Hematopoietic multipotent progenitor cell treated with erythropoietin and hydrocortisone succinate and interleukin-3 and kit ligand, for 6 days (in vitro differentiated cells): ENCODE data around the gene CDH13.

ENCODE experiments used
- DNase-seq: peaks from one replicate; pipeline ENCODE4 v3.0.0-alpha.2; 2015

CDH13 gene

DNA sequence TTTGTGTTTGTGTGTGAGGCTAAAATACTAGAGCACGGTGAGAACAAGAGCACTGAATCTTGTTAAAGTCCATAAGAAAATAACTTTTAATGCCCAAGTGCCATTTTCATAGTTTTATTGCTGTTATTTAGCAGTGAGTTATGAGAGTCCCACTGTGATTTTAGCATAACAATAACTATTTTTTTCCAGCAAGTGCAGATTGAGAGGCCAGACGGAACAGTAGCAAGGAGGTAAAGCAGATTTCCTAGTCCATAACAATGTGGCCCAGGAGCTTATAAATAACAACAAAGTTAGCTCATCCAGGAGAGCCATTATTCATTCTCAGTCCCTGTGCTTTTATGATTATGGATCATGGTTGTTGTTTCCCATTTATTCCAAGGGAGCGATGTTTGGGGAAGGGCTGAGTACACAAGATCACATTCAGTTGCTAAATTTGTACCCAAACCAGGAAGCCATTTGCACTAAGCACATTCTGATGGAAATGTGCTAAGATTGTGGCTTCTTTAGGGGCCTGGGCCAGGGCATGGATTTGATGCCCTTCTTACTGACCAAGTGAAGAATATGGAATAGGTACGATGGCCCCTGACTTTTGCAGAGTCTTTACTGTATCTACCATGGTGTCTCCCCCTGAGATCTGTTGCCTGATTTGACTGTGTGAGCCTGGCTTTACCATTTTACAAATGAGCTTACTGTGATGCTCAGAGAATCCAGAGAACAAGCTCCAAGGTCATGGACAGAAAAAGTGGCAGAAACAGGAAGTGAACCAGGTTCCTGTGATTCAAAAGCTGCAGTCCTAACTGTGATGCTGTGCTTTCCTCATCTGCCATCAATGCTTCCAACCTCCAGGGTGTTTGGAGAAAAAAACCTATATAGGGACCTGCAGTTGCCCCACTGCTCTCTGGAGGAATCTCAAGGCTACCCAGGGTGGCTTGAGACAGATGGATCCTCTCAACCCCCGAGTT, 976.3 kb downstream of the CDH13 start:
- DNase-seq, result no peak

GRCh38 chr16:83603723-83604570, 977.2 kb downstream of the CDH13 start:
- DNase-seq, result no peak

DNA sequence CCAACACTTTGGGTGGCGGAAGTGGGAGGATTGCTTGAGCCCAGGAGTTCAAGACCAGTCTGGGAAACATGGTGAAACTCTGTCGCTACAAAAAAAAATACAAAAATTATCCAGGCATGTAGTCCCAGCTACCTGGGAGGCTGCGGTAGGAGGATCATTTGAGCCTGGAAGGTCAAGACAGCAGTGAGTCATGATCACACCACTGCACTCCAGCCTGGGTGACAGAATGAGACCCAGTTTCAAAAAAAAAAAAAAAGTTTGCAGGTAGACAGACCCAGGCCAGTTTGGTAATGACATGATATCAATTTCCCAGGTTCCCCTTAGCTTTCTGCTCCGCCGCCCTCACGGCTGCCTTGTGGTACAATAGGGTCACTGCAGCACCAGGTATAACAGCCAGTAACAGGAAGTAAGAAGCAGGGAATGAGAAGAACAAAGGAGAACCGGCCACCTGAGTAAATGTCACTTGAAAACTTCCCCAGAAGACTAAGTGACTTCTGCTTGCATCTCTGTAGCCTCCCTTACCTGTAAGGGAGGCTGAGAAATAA, 979.8 kb downstream of the CDH13 start:
- DNase-seq, result no peak

- no peak for DNase-seq
Measured at GRCh38 chr16:83609178-83609577, 982.4 kb downstream of the CDH13 start.

- no peak for DNase-seq
Measured at GRCh38 chr16:83615141-83615952, 988.6 kb downstream of the CDH13 start.

GRCh38 chr16:83615953-83616350, 989.2 kb downstream of the CDH13 start:
- DNase-seq, result no peak

DNA sequence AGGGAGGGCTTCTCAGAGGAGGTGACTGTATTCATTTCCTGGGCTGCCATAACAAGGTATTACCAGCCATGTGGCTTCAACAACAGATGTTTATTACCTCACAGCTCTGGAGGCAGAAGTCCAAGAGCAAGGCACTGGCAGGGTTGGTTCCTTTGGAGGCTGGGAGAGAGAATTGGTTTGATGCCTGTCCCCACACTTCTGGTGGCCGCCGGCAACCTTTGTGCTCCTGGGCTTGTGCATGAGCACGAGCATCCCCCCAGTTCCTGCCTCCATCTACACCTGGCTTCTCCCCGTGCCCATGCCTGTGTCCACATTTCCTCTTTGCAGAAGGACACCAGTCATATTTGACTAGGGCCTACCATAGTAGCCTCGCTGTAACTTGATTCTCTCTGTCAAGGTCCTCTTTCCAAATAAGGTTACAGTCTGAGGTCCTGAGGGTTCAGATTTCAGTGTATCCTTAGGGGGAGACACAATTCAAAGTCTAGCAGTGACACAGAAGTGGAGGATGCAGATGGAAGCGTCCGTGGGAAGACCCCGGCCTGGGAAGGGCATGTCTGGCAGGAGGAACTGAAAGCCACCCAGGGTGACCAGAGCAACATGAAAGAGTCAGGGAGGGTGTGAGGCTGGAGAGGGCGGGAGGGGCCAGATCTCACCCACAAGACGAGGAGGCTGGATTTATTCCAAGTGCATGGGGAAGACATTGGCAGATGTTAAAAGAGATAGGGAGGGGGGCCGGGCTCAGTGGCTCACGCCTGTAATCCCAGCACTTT, 992.8 kb downstream of the CDH13 start:
- peak; percentile 8 for DNase-seq

- no peak for DNase-seq
Measured at GRCh38 chr16:83622010-83622409, 995.2 kb downstream of the CDH13 start.

DNA sequence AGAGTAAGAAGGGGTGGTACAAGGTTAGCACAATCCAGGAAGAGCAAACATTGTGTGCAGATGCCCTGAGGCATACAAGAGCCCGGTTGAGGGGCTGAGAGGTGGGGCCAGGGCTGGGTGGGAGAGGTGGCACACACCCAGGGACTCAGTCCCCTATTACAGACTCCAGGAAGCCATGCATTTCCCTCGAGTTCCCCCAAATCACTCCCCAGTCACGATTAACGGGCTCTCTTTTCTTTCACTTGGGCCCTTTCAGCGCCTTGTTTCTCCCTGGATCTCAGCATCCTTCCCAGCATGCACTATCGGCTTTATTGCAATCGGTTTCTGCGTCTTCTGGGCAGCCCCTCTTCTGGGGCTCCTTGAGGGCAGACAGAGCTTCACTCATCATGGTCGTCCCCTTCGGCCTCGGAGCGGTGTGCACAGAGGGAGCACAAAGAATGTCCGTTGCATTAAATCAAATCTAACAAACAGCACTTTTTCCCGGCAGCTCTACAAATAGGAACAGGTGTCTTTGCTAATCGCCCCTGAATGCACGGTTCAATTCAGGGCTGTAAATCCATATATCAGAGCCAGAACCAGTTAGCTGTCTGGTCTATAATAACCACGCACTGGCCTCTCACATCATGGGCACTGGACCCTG, 996.4 kb downstream of the CDH13 start:
- no peak for DNase-seq

- no peak for DNase-seq
Measured at GRCh38 chr16:83623892-83624291, 997.1 kb downstream of the CDH13 start.

GRCh38 chr16:83624429-83625120, 997.8 kb downstream of the CDH13 start:
- no peak for DNase-seq

DNA sequence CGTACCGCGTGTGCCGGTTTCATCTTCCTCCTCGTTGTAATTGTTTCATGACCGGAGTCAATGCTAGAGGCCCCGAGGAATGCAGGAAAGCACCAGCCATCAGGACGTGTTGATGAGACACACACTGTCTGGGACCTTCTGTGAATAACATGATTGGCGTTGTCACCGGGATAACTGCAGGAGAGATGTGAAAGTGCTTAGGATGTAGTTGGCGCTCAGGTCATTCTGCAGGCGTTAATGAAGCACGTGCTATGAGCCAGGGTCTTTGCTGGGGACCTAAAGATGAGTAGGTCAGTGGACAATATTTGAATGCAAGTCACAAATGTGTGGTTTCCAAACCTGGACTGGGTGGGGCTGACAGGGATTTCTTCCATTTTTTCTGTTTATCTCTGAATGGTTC, 999.4 kb downstream of the CDH13 start:
- no peak for DNase-seq

- no peak for DNase-seq
Measured at GRCh38 chr16:83626676-83627075, 999.9 kb downstream of the CDH13 start.

- no peak for DNase-seq
Measured at GRCh38 chr16:83627996-83628395, 1001.2 kb downstream of the CDH13 start.

- DNase-seq, result no peak
Measured at GRCh38 chr16:83629426-83629825, 1002.7 kb downstream of the CDH13 start.

DNA sequence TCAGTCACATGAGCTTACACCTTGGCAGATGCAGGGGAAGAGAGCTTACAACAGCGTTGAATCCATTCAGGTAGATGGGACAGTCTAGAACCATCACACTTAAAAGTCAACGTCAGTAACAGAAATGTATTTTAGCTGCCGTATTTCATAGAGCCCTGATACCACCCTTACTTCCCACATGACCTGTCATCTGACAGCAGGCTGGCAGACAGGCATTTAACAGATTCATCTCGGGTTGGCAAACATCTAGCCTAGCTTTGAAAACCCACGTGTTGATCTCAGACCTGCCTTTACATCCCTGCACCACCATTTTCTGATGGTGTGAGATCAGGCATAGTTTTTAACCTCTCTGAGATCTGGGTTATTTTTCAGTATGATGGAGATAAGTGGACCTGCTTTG, 1003.1 kb downstream of the CDH13 start:
- no peak for DNase-seq

DNA sequence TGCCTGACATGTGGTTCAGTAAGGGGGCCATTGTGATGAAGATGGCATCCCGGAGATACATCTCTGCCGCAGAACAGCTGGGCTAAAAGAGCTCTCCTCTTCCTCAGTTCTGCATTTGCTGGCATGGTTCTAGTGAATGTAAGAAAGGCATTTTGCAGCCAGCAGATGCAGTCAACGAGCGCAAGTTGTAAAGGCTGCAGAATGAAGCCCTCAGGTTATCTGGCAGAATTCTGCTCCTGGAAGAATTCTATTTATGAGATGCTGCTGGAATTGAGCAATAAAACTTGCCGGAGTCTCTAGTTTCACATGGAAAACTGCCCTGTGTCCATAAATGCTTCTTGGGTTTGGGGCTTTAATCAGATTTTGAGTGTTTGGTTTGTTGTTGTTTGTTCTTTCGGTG, 1004.2 kb downstream of the CDH13 start:
- no peak for DNase-seq

GRCh38 chr16:83633286-83633685, 1006.5 kb downstream of the CDH13 start:
- DNase-seq, result no peak

DNA sequence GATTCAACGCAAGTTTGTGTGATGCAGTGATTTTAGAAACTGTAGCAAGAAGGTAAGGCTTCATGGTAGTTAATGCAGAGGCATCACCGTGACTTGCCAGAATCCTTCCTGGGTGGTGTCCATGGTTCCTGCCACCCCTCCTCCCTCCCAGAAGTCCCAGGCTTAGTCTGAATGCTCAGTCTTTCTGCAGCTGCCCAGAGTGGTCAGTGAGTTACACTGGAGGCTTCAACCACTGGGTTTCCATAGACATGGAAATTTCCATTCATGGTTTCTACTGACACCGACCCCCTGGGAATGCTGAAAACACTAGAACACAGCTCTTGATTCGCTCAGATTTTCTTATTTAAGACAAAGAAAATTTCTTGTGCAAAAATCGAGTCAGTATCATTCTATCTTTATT, 1021.6 kb downstream of the CDH13 start:
- no peak for DNase-seq

GRCh38 chr16:83651871-83652270, 1025.1 kb downstream of the CDH13 start:
- DNase-seq, result no peak

DNA sequence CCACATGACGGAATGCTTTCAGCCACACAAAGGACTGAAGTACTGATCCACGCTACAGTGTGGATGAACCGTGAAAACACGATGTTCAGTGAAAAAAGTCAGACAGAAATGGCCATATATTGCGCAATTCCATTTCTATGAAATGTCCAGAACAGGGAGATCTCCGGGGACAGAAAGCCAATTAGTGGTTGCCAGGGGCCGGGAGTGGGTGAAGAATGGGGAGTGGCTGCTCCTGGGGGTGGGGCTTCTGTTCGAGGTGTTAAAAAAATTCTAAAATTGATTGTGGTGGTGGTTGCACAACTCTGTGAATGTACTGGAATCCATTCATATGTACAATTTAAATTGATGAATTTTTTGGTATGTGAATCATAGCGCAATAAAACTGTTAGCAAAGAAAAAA, 1026.2 kb downstream of the CDH13 start:
- no peak for DNase-seq
